ENCODE results near the gene TRIO. TPM values are rescaled to one million over a fixed set of nuclear protein-coding genes. Genes with fewer than 3 reads are reported as not detected.

TRIO gene
- total RNA-seq, 1 experiment from 2014 or later: 68.4 TPM

DNA sequence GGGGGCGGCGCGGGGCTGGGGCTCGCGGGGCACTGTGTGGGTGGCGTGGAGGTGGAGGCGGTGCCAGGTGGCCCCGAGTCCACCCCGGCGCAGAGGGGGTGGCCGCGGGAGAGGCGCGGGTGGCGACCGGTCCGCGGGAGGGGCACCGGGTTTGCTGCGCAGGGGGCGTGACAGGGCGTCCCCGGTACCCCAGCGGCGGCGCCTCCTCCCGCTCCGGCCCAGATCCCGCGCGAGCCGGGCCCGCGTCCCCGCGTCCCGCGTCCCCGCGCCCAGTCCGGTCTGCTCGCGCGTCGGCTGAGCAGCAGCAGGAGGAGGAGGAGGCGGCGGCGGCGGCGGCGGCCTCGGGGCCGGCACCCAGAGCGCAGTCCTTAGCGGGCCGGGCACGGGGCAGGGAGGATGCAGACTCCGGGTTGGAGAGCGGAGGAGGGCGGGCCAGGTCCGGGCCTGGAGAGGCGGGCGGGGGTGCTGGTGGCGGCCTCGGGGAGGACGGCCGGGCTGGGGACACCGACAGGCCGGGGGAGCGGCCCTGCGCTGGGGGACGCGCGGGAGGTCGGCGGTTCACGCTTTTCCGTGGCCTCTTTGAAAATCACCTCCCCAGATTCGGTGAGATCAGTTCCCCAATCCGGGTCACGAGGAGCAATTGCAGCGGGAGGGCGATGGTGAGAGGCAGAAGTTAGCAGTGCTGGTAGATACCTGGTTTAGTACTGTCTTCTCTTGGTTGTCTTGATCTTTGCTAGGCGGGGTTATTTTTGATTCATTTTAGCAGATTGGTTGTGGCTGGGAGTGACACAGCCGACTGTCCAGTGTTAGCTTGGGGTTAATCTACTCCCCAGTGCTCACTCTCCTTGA lies 1.7 kb downstream of the TRIO start:
- H3K4me3 ChIP-seq (replicated peaks in 1 of 2; ENCODE audit: low read depth in 1 of 2, low read length in 2 of 2): peak overlapping the region; percentile 72 to 97
- no peaks in the 10 kb centered on the region for H3K9me2 ChIP-seq (ENCODE audit: insufficient read depth)
- H3K36me3 ChIP-seq (ENCODE audit: control insufficient read depth in 1 of 2, insufficient read depth in 2 of 2, low read length in 2 of 2): no peaks in the 10 kb centered on the region
- no peaks in the 10 kb centered on the region for H3K9me3 ChIP-seq (ENCODE audit: control insufficient read depth in 1 of 2, insufficient read depth in 1 of 2, low read depth in 1 of 2, low read length in 2 of 2)
- peak; percentile 47; the same call in 1 of the 2 replicates for TF ChIP-seq POLR2AphosphoS5 (IDR thresholded peaks at IDR 0.05; ENCODE audit: low read depth, low read length)
- peak; percentile 63 for TF ChIP-seq SIN3A (IDR thresholded peaks at IDR 0.05; ENCODE audit: low read depth)
- TF ChIP-seq EZH2phosphoT487 (IDR thresholded peaks at IDR 0.05; ENCODE audit: borderline replicate concordance): no peak
- TF ChIP-seq, protein P1, sequence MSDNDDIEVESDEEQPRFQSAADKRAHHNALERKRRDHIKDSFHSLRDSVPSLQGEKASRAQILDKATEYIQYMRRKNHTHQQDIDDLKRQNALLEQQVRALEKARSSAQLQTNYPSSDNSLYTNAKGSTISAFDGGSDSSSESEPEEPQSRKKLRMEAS (IDR thresholded peaks at IDR 0.05): peak; percentile 41
- TF ChIP-seq ZNF274 (IDR thresholded peaks at IDR 0.05; ENCODE audit: low read depth, low read length): no peak
- no peak for TF ChIP-seq POLR2A (IDR thresholded peaks at IDR 0.05; ENCODE audit: borderline replicate concordance, extremely low read depth, insufficient read depth, insufficient read length)
- TF ChIP-seq ZFX (IDR thresholded peaks at IDR 0.05): peak; percentile 49; the same call in 1 of the 2 replicates
- no peak for TF ChIP-seq SRF (IDR thresholded peaks at IDR 0.05; ENCODE audit: low read depth)
- TF ChIP-seq, protein P2, sequence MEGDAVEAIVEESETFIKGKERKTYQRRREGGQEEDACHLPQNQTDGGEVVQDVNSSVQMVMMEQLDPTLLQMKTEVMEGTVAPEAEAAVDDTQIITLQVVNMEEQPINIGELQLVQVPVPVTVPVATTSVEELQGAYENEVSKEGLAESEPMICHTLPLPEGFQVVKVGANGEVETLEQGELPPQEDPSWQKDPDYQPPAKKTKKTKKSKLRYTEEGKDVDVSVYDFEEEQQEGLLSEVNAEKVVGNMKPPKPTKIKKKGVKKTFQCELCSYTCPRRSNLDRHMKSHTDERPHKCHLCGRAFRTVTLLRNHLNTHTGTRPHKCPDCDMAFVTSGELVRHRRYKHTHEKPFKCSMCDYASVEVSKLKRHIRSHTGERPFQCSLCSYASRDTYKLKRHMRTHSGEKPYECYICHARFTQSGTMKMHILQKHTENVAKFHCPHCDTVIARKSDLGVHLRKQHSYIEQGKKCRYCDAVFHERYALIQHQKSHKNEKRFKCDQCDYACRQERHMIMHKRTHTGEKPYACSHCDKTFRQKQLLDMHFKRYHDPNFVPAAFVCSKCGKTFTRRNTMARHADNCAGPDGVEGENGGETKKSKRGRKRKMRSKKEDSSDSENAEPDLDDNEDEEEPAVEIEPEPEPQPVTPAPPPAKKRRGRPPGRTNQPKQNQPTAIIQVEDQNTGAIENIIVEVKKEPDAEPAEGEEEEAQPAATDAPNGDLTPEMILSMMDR (IDR thresholded peaks at IDR 0.05 in 2 of 3, conservative IDR thresholded peaks at IDR 0.05 in 1 of 3; ENCODE audit: borderline replicate concordance in 1 of 3, insufficient read depth in 1 of 3, low read depth in 2 of 3, low read length in 2 of 3): no peak
- intact Hi-C loops (cut with micrococcal nuclease): loop anchor here (5.0 to 10.0 kb wide), 2 partner anchors 32 to 110 kb away; no protein-coding TSS in a partner anchor
- H3K9ac ChIP-seq (ENCODE audit: low read length): peak overlapping the region; percentile 95
- ChIA-PET POLR2A (interaction anchor here (0.6 to 0.8 kb wide), 2 partner anchors 12 to 75 kb away, joined by 3 to 7 read pairs; no protein-coding TSS in a partner anchor), CTCF (no interaction called here), RAD21 (ENCODE audit: low non-redundant PET in 1 of 2, low total read pairs in 2 of 2, uncharacterized antibody in 2 of 2, unreplicated experiment in 2 of 2) (interaction anchor here in 1 of 2 experiments (1.1 kb wide), 1 partner anchor 12 kb away, joined by 6 read pairs; no protein-coding TSS in a partner anchor)
- peak overlapping the region; percentile 94 for H3K27ac ChIP-seq (ENCODE audit: low read depth, low read length)
- peaks cover 61% of the 10 kb centered on the region for H3K79me2 ChIP-seq (ENCODE audit: insufficient read depth, low read length)
- BruUV-seq (replicated peaks): no TSS peak
- DNase-seq (ENCODE audit: low read depth, low spot score): peak; percentile 52
- peak overlapping the region; percentile 96 for H3K4me2 ChIP-seq (ENCODE audit: low read length)
- no peaks in the 10 kb centered on the region for H3K27me3 ChIP-seq (ENCODE audit: insufficient read depth, low read length)
- no peak overlapping the region for H2AFZ ChIP-seq (ENCODE audit: low read depth, low read length, poor library complexity, severe bottlenecking)
- H3K4me1 ChIP-seq (ENCODE audit: control insufficient read depth in 1 of 2, insufficient read depth in 2 of 2, low read length in 2 of 2): peaks cover 12 to 33% of the 10 kb centered on the region in 2 experiments
- ATAC-seq: peak; percentile 60
- peaks cover 34% of the 10 kb centered on the region; the same call in 1 of the 2 replicates for H4K20me1 ChIP-seq (ENCODE audit: insufficient read depth)

Data from HCT116 (cell line).